Heart right ventricle (tissue), 16 donors: ENCODE measurements around the gene ALAD. TPM values are rescaled to one million over a fixed set of nuclear protein-coding genes. Genes with fewer than 3 reads are reported as not detected.

Source experiments
- ATAC-seq, 8 donors: fragments of 200-7000 bp; cut with Tn5 transposase; one replicate each; pipeline ENCODE4 v1.9.1; 2020; ENCODE audit warnings: mild to moderate bottlenecking in 8 of 8, moderate library complexity in 8 of 8, moderate number of reproducible peaks in 1 of 8
- DNase-seq, 2 donors: peaks; one replicate each; pipeline ENCODE4 v3.0.0-alpha.2; 2020
- H3K27ac ChIP-seq, 10 donors: fragments of 200-600 bp; sonication (generic) in 2 of 10; one replicate each; pipeline versions ENCODE4 v1.5.0 to v1.8.0; 2020 to 2022; ENCODE audit warnings: mild to moderate bottlenecking in 3 of 10
- H3K27me3 ChIP-seq, 7 donors: fragments of 200-600 bp; one replicate each; pipeline ENCODE4 v1.8.0; 2021 to 2022; ENCODE audit warnings: mild to moderate bottlenecking in 2 of 7
- H3K36me3 ChIP-seq, 9 donors: fragments of 200-600 bp; sonication (generic) in 1 of 9; one replicate each; pipeline versions ENCODE4 v1.5.0 to v1.8.0; 2020 to 2022; ENCODE audit warnings: mild to moderate bottlenecking in 2 of 9
- H3K4me1 ChIP-seq, 9 donors: fragments of 200-600 bp; sonication (generic) in 1 of 9; one replicate each; pipeline versions ENCODE4 v1.5.0 to v1.8.0; 2020 to 2022; ENCODE audit warnings: mild to moderate bottlenecking in 4 of 9
- H3K4me3 ChIP-seq, 10 donors: fragments of 200-600 bp; sonication (generic) in 2 of 10; one replicate each; pipeline versions ENCODE4 v1.5.0 to v1.8.0; 2020 to 2022; ENCODE audit warnings: mild to moderate bottlenecking in 7 of 10, moderate library complexity in 2 of 10
- H3K9me3 ChIP-seq, 11 donors: fragments of 200-600 bp in 10 of 11; sonication (generic) in 2 of 11; one replicate each; pipeline versions ENCODE4 v1.5.0 to v1.8.0; 2013 to 2022; ENCODE audit warnings: mild to moderate bottlenecking in 2 of 11, control low read depth in 1 of 11, moderate library complexity in 1 of 11
- CTCF ChIP-seq, 9 donors: fragments of 200-600 bp; sonication (generic) in 2 of 9; IDR thresholded peaks; one replicate each; pipeline versions ENCODE4 v1.5.0 to v1.8.0; 2021 to 2022; ENCODE audit warnings: antibody characterized with exemption in 9 of 9, mild to moderate bottlenecking in 5 of 9, moderate library complexity in 1 of 9
- WGBS, 2 donors: extraction: QIAGEN DNeasy Blood & Tissue Kit; methylation state at CpG; one replicate each; pipeline ENCODE4 v1.1.7; 2013; ENCODE audit warnings: inconsistent platforms in 1 of 2; 5-methylcytosine and 5-hydroxymethylcytosine counted together
- intact Hi-C, 10 donors: fragments of 100-400 bp; cut with DNase I; formaldehyde crosslinking; loops; one replicate each; pipeline versions ENCODE4 v1.11.1 to v1.14.2; 2022
- polyA plus RNA-seq, 2 donors: library from polyadenylated mRNA; stranded (reverse); fragments of 200-250 nt; gene quantifications; one replicate each; pipeline ENCODE4 v1.2.3, GENCODE V29; 2013
- total RNA-seq, 10 donors: library from RNA; stranded (reverse); fragmentation: NEBNext Ultra II Directional in 3 of 10; extraction: Animal tissue kit (Norgen Biotek cat#: 25700) in 3 of 10; gene quantifications; one replicate each; pipeline versions ENCODE4 v1.2.1 to v1.2.4, GENCODE V29; 2021 to 2023
- donor health status: Arrhythmogenic right ventricular cardiomyopathy.
- donor health status: ischemic (EF 13 %, LVEDD 7.1; RV severe dilation, severe dysfunction).
- donor health status: healthy with polysubstance abuse.
- donor health status: DM: no; HTN: yes; CAD: no.
- donor health status: DM: no; HTN: no; CAD: no.
- donor health status: ischemic (EF 25% LVEDD 6.9; RV normal size, moderate dysfunction).
- donor health status: ischemic (EF 25% LVEDD 5.7; RV mildly dilated, moderate dysfunction).
- donor health status: healthy.
- donor health status: DM: yes; HTN: yes; CAD: no.
- donor health status: Ischemic cardiomyopathy.
- donor health status: ischemic (EF 35%, LVEDD 5.7; RV mildly dilated, moderate dysfunction).
- donor health status: nonischemic (EF 11% LVEDD 7.7; RV severe dilation, severe dysfunction).
- donor health status: DM: yes; HTN: yes; CAD: no.
- donor health status: PGD.
- donor health status: ischemic (EF 29% LVEDD 5.4; RV normal size, mild dysfunction).
- donor health status: nonischemic (EF 23%, LVEDD 6.1; RV moderate dilation, normal function).

Gene ALAD
- total and polyA plus RNA-seq, 12 donors = 48.4 to 239 (median 93.2) TPM

DNA sequence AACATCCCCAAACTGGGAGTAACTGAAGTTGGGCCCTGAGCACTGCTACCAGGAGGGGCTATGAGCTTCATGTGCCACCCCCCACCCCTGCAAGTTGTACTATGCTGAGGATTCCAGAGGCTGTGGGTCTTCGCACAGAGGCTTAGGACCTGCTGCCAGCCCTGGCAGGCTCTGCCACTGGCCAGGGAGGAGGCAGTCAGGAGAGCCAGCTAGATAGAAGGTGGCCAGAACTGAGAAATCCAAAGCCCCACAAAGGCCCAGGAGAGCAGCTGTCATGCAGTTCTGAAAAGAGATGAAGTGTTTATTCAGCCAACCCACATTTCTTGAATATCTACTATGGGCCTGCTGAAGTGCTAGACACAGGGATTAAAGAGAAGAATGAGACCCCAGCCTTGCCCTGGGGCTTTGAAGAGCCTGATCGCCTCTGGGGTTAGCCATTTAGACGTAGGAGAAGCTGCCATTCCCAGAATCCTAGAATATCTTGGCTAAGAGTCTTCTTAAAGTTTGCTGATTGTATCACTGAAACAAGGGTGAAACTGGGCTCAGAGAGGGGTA lies 1.4 kb downstream of the ALAD start:
- Histone ChIP-seq H3K4me1 (peaks cover 7 to 56% (median 36%) of the 10 kb centered on the region in 9 donors), H3K9me3 (no peaks in the 10 kb centered on the region), H3K36me3 (peaks cover 0 to 16% (median 0%) of the 10 kb centered on the region in 9 donors), H3K4me3 (peak overlapping the region in 7 of 10 donors; percentile 74 to 90 (median 85)), H3K27ac (peak overlapping the region; percentile 27 to 89 (median 68)), H3K27me3 (no peaks in the 10 kb centered on the region)
- 55 to 74% methylated on average over 3 of the region's 3 CpGs for WGBS, 2 donors
- no peak for TF ChIP-seq CTCF (IDR thresholded peaks at IDR 0.05)
- ATAC-seq (no peak), DNase-seq (no peak)
- intact Hi-C loops = loop anchor here in 9 of 10 donors (2.0 to 10.0 kb wide), 9 partner anchors 42 to 193 kb away; partner anchors contain the start of genes CDC26 (in 7 of the 9), PRPF4 (in 7 of the 9), WDR31 (in 4 of the 9) and RNF183 (in 1 of the 9)

DNA sequence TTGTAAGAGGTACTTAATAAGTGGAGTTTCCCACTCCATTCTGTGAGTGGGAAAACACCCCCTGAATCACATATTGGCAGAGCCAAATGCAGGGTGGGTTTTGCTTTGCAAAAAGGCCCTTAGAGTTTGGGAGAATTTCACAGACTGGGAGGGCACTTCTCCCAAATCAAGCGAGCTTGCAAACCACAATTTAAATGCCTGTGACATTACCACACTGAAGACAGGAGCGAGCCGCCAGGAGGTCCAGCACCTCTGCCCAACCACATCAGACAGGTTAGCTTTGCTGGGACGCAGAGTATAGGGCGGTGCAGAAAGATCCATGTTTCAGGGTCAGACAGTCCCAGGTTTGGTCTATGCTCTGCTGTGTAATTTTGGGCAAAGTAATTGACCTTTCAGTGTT lies 2.3 kb downstream of the ALAD start:
- H3K9me3 ChIP-seq = no peaks in the 10 kb centered on the region
- intact Hi-C loops = loop anchor here in 1 of 10 donors (5.0 kb wide), 2 partner anchors 41 to 56 kb away; partner anchors contain the start of gene WDR31
- ATAC-seq (no peak), DNase-seq (no peak)
- WGBS, 2 donors = 89 to 92% methylated on average over 5 of the region's 5 CpGs
- no peaks in the 10 kb centered on the region for H3K27me3 ChIP-seq
- no peak overlapping the region for H3K4me3 ChIP-seq
- H3K36me3 ChIP-seq = peaks cover 0 to 21% (median 0%) of the 10 kb centered on the region in 9 donors
- H3K27ac ChIP-seq = peak overlapping the region in 9 of 10 donors; percentile 41 to 89 (median 63)
- H3K4me1 ChIP-seq = peaks cover 7 to 49% (median 36%) of the 10 kb centered on the region in 9 donors
- TF ChIP-seq CTCF (IDR thresholded peaks at IDR 0.05) = no peak

DNA sequence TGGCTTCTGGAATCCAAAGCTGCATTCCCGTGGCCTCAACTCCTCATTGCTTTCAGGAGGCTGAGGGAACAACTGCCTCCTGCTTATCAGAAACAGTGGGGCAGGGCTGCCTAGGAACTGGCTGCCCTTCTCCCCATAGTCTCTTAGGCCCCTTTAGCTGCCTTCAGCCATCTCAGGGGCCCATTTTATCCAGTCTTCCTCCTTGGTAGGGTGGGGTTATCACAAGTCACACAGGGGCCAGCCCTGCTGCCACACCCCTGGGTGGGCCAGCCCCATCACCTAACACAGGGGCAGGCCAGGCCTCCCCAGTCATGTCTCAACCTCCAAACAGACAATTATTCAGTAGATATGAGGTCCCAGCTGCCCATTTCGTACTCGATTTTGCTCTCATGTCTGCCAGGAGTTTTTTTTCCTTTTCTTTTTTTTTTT lies 3.9 kb downstream of the ALAD start:
- peaks cover 7 to 49% (median 36%) of the 10 kb centered on the region in 9 donors for H3K4me1 ChIP-seq
- no peak overlapping the region for H3K4me3 ChIP-seq
- H3K27ac ChIP-seq = peak overlapping the region in 1 of 10 donors; percentile 88
- H3K36me3 ChIP-seq = peaks cover 0 to 36% (median 4%) of the 10 kb centered on the region in 9 donors
- intact Hi-C loops = loop anchor here in 1 of 10 donors (5.0 kb wide), 2 partner anchors 40 to 55 kb away; partner anchors contain the start of gene WDR31
- ATAC-seq (no peak), DNase-seq (no peak)
- no peaks in the 10 kb centered on the region for H3K27me3 ChIP-seq
- 78 to 85% methylated on average over 3 of the region's 3 CpGs for WGBS, 2 donors
- no peaks in the 10 kb centered on the region for H3K9me3 ChIP-seq
- TF ChIP-seq CTCF (IDR thresholded peaks at IDR 0.05) = no peak

- Histone ChIP-seq H3K9me3 (no peaks in the 10 kb centered on the region), H3K36me3 (peaks cover 0 to 56% (median 21%) of the 10 kb centered on the region in 9 donors), H3K4me3 (no peak overlapping the region), H3K4me1 (peaks cover 6 to 38% (median 27%) of the 10 kb centered on the region in 9 donors), H3K27ac (no peak overlapping the region), H3K27me3 (no peaks in the 10 kb centered on the region)
- DNase-seq (no peak), ATAC-seq (no peak)
- no peak for TF ChIP-seq CTCF (IDR thresholded peaks at IDR 0.05)
- WGBS, 2 donors = 96 to 99% methylated on average over 9 of the region's 9 CpGs
- intact Hi-C loops = loop anchor here in 1 of 10 donors (5.0 kb wide), 2 partner anchors 38 to 53 kb away; partner anchors contain the start of gene WDR31
Measured at GRCh38 chr9:113395000-113395861, 5.9 kb downstream of the ALAD start.
